GM23338 (cell line): ENCODE results near the gene AKTIP. TPM values are rescaled to one million over a fixed set of nuclear protein-coding genes. Genes with fewer than 3 reads are reported as not detected.

ENCODE experiments used
- ATAC-seq: fragments of 200-7000 bp; cut with Tn5 transposase; 3 replicates; pipeline ENCODE4 v1.9.1; 2020
- DNase-seq: peaks from one replicate; pipeline ENCODE4 v3.0.0-alpha.2; 2015; ENCODE audit warnings: low spot score
- H2AFZ ChIP-seq: fragments of 200-600 bp; sonication (generic); 2 replicates; pipeline ENCODE4 v1.8.0; 2016; ENCODE audit warnings: antibody characterized with exemption, mild to moderate bottlenecking, moderate library complexity
- H3F3A ChIP-seq: fragments of 200-600 bp; sonication (generic); replicated peaks from 2 replicates; pipeline ENCODE4 v1.8.0; 2017; ENCODE audit warnings: antibody characterized with exemption, mixed run types, low read depth
- H3K27ac ChIP-seq: fragments of 200-600 bp; sonication (generic); 2 replicates; pipeline ENCODE4 v1.6.1; 2016; ENCODE audit warnings: low read depth
- H3K27me3 ChIP-seq: fragments of 200-600 bp; sonication (generic); 2 replicates; pipeline ENCODE4 v1.8.0; 2016; ENCODE audit warnings: mild to moderate bottlenecking, mixed run types, moderate library complexity; ENCODE audit not compliant: insufficient read depth
- H3K36me3 ChIP-seq: fragments of 200-600 bp; sonication (generic); 2 replicates; pipeline ENCODE4 v1.8.0; 2016; ENCODE audit warnings: mild to moderate bottlenecking; ENCODE audit not compliant: insufficient read depth
- H3K4me1 ChIP-seq: fragments of 200-600 bp; sonication (generic); 2 replicates; pipeline ENCODE4 v1.8.0; 2016; ENCODE audit warnings: mild to moderate bottlenecking, moderate library complexity; ENCODE audit not compliant: insufficient read depth
- H3K4me2 ChIP-seq: fragments of 200-600 bp; sonication (generic); 2 replicates; pipeline ENCODE4 v1.7.1; 2017; ENCODE audit warnings: mixed run types
- H3K4me3 ChIP-seq: fragments of 200-600 bp; sonication (generic); 2 replicates; pipeline ENCODE4 v1.6.1; 2016; ENCODE audit warnings: mixed run types
- H3K79me2 ChIP-seq: fragments of 200-600 bp; sonication (generic); replicated peaks from 2 replicates; pipeline ENCODE4 v1.8.0; 2017; ENCODE audit warnings: mild to moderate bottlenecking; ENCODE audit not compliant: insufficient read depth
- H3K9me2 ChIP-seq: fragments of 200-600 bp; sonication (generic); 2 replicates; pipeline ENCODE4 v1.8.0; 2017; ENCODE audit not compliant: insufficient read depth
- H4K20me1 ChIP-seq: fragments of 200-600 bp; sonication (generic); replicated peaks from 2 replicates; pipeline ENCODE4 v1.8.0; 2017; ENCODE audit warnings: mild to moderate bottlenecking; ENCODE audit not compliant: insufficient read depth
- H3K27ac Mint-ChIP-seq: 2 replicates; pipeline ENCODE4 v1.8.0; 2020; ENCODE audit warnings: inconsistent platforms, mild to moderate bottlenecking, moderate library complexity, mixed read lengths
- H3K27me3 Mint-ChIP-seq: 3 replicates; pipeline ENCODE4 v1.8.0; 2022; ENCODE audit warnings: low read depth, mild to moderate bottlenecking, moderate library complexity, mixed read lengths, inconsistent platforms; ENCODE audit not compliant: insufficient read depth, poor library complexity
- H3K36me3 Mint-ChIP-seq: 3 replicates; pipeline ENCODE4 v1.8.0; 2021; ENCODE audit warnings: low read depth, mild to moderate bottlenecking, inconsistent platforms, moderate library complexity, mixed read lengths
- H3K4me1 Mint-ChIP-seq: 3 replicates; pipeline ENCODE4 v1.8.0; 2020; ENCODE audit warnings: mild to moderate bottlenecking, inconsistent platforms, mixed read lengths
- H3K4me3 Mint-ChIP-seq: 3 replicates; pipeline ENCODE4 v1.8.0; 2021; ENCODE audit warnings: moderate library complexity, mild to moderate bottlenecking, inconsistent platforms, mixed read lengths
- H3K9me3 Mint-ChIP-seq: 3 replicates; pipeline ENCODE4 v1.8.0; 2020; ENCODE audit warnings: moderate library complexity, mild to moderate bottlenecking, inconsistent platforms, mixed read lengths
- CTCF ChIP-seq, 2 experiments: fragments of 200-600 bp in 1 of 2; sonication (generic) in 1 of 2; conservative IDR thresholded peaks; 2 replicates each; pipeline versions ENCODE4 v1.5.1 to v1.6.1; 2016 to 2017; ENCODE audit warnings: antibody characterized with exemption in 2 of 2, low read depth in 2 of 2, mild to moderate bottlenecking in 2 of 2, moderate library complexity in 1 of 2
- EZH2phosphoT487 ChIP-seq: fragments of 200-600 bp; sonication (generic); IDR thresholded peaks from one replicate; pipeline ENCODE4 v1.8.1; 2018; ENCODE audit warnings: antibody characterized with exemption; ENCODE audit not compliant: unreplicated experiment
- JUNB ChIP-seq: IDR thresholded peaks from one replicate; pipeline ENCODE4 v1.6.1; 2016; ENCODE audit warnings: antibody characterized with exemption; ENCODE audit not compliant: unreplicated experiment
- NANOG ChIP-seq: IDR thresholded peaks from 2 replicates; pipeline ENCODE4 v1.6.1; 2016; ENCODE audit warnings: antibody characterized with exemption, borderline replicate concordance
- POLR2AphosphoS5 ChIP-seq: IDR thresholded peaks from 2 replicates; pipeline ENCODE4 v1.6.1; 2016; ENCODE audit warnings: antibody characterized with exemption, low read depth
- STAT1 ChIP-seq: IDR thresholded peaks from one replicate; pipeline ENCODE4 v1.6.1; 2016; ENCODE audit warnings: antibody characterized with exemption; ENCODE audit not compliant: unreplicated experiment
- ZNF462 ChIP-seq: fragments of 250-450 bp; sonication (Bioruptor Pico); IDR thresholded peaks from 2 replicates; pipeline ENCODE4 v1.5.0; 2020; ENCODE audit warnings: mild to moderate bottlenecking, moderate library complexity
- polyA plus RNA-seq: library from polyadenylated mRNA; unstranded; fragments of >200 nt; fragmentation: Nextera tagmentation; extraction: Ambion mirVana; gene quantifications from 2 replicates; pipeline ENCODE4 v1.2.1, GENCODE V29; 2016
- total RNA-seq: library from RNA; depleted of rRNA; stranded (reverse); fragments of >200 nt; shearing (Covaris generic); gene quantifications from 2 replicates; pipeline ENCODE4 v1.2.3, GENCODE V29; 2014

The AKTIP gene
- total and polyA plus RNA-seq, 2 experiments from 2014 or later = 17.3 to 21.6 TPM

GRCh38 chr16:53457670-53458069 lies 45.3 kb downstream of the AKTIP start:
- no peaks in the 10 kb centered on the region for H3K79me2 ChIP-seq
- DNase-seq (no peak), ATAC-seq (no peak)
- H3K4me3 ChIP-seq = no peak overlapping the region
- Mint-ChIP-seq H3K4me1 (peaks cover 3% of the 10 kb centered on the region; the same call in 2 of the 3 replicates), H3K27me3 (peaks cover 4% of the 10 kb centered on the region), H3K4me3 (no peak overlapping the region), H3K27ac (no peak overlapping the region), H3K9me3 (no peaks in the 10 kb centered on the region), H3K36me3 (peaks cover 54% of the 10 kb centered on the region)
- H3K9me2 ChIP-seq = no peaks in the 10 kb centered on the region
- H4K20me1 ChIP-seq = no peaks in the 10 kb centered on the region
- no peaks in the 10 kb centered on the region for H3K27me3 ChIP-seq
- TF ChIP-seq STAT1 (no peak), EZH2phosphoT487 (no peak), POLR2AphosphoS5 (no peak), CTCF (conservative IDR thresholded peaks at IDR 0.05; ENCODE audit: low read depth in 2 of 2) (no peak), ZNF462 (no peak), NANOG (no peak), JUNB (no peak)
- no peak overlapping the region for H3K27ac ChIP-seq
- H2AFZ ChIP-seq = no peak overlapping the region
- H3K4me2 ChIP-seq = no peak overlapping the region
- no peaks in the 10 kb centered on the region for H3F3A ChIP-seq
- H3K36me3 ChIP-seq = peaks cover 45% of the 10 kb centered on the region
- no peaks in the 10 kb centered on the region for H3K4me1 ChIP-seq
